Measurements from ENCODE around the gene APBA3.

Gene APBA3

DNA sequence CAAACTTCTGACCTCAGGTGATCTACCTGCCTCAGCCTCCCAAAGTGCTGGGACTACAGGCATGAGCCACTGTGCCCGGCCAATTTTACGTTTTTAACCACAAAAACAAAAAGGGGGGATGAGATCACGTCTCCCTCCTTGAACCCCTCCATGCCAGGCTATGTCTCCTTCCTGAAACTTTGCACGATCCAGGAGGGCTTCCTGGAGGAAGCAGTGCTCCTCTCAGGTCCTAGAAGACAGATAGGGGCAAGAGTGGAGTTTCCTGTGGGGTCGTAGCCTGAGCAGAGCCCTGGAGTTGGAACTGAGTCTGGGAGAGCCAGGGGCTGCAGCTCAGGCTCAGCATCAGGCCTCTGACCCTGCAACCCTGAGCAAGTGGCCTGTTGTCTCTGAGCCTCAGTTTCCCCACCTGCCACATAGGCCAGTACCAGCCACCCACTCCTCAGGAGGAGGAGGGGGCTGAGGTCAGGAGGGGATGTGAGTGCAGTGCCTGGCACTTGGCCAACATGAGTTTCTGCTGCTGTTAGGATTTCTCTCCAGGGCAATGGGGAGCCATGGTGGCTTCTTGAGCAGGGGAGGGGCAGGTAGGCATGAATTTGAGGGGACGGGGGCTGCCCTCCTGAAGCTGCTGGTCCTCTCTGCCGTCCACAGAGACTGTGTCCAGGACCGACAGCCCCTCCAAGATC is 16.0 kb downstream of the APBA3 start:
- no peak for DNase-seq

- no peak for DNase-seq
These were observed 18.0 kb downstream of the APBA3 start for GRCh38 chr19:3743486-3743885.

DNA sequence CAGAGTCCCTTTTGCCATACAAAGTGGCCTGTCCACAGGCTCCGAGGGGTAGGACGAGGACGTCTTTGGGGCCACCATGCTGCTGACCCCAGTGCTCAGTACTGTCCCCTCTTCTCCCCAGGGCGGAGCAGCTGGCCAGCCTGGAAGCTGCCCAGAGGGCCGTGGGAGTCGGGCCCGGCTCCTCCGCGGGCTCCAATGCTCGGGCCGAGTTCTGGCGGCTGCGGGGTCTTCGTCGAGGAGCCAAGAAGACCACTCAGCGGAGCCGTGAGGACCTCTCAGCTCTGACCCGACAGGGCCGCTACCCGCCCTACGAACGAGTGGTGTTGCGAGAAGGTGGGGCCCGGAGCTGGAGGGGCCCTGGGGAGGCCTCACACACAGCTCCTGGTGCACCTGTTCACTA is 21.1 kb downstream of the APBA3 start:
- DNase-seq: no peak

- no peak for DNase-seq
These were observed 22.8 kb downstream of the APBA3 start for GRCh38 chr19:3738477-3739220.

DNA sequence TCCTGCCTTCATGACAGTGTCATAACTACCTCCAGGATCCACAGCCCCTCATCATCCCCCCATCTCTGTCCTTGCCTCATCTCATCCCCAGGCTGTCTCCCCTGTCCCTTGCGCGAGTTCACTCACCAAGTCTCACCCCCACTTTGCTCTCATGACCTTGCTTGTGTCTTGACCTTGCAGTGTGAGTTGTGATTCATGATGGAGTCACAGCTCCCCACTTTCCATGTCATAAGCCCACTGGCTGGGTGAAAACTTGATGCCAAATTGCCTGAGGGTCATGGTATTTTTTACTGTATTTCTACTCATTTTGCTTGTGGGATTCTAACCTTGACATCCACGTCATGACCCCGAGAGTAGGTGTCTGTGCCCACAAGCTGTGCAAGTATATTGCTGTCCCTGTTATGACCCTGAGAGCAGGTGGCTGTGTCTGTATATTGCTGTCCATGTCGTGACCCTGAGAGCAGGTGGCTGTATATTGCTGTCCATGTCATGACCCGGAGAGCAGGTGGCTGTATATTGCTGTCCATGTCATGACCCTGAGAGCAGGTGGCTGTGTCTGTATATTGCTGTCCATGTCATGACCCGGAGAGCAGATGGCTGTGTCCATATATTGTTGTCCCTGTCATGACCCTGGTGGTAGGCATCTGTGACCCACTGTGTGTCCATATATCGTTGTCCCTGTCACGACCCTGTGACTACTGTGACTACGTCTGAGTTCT is 23.8 kb downstream of the APBA3 start:
- DNase-seq: no peak

DNA sequence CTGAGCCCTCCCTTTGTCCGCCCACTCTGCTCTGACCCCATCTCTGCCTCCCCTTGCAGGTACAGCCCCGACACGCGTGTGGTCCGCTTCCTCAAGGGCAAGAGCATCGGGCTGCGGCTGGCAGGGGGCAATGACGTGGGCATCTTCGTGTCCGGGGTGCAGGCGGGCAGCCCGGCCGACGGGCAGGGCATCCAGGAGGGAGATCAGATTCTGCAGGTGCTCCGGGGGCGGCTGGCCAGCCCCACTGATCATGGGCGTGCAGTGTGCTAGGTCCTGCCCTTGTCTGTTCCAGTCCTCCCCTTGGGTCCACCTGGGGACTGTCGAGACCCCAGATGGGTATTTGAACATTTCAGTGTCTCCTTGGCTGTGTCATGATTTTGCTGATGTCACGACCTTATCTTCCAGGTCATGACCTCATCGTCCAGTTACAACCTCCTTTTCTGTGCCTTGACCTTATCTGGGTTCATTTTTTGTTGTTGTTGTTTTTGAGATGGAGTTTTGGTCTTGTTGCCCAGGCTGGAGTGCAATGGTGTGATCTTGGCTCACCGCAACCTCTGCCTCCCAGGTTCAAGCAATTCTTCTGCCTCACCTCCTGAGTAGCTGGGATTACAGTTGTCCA is 25.3 kb downstream of the APBA3 start:
- DNase-seq: no peak

DNA sequence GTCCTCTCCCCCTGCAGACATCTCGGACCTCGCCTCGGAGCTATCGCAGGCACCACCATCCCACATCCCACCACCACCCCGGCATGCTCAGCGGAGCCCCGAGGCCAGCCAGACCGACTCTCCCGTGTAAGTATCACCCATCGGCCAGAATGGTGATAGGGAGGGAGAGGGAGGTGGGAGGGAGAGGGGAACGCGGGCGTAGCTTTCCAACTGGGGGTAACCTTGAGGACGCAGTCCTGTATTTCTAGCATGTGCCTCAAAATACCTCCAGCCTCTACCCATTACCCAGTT is 27.2 kb downstream of the APBA3 start:
- no peak for DNase-seq

DNA sequence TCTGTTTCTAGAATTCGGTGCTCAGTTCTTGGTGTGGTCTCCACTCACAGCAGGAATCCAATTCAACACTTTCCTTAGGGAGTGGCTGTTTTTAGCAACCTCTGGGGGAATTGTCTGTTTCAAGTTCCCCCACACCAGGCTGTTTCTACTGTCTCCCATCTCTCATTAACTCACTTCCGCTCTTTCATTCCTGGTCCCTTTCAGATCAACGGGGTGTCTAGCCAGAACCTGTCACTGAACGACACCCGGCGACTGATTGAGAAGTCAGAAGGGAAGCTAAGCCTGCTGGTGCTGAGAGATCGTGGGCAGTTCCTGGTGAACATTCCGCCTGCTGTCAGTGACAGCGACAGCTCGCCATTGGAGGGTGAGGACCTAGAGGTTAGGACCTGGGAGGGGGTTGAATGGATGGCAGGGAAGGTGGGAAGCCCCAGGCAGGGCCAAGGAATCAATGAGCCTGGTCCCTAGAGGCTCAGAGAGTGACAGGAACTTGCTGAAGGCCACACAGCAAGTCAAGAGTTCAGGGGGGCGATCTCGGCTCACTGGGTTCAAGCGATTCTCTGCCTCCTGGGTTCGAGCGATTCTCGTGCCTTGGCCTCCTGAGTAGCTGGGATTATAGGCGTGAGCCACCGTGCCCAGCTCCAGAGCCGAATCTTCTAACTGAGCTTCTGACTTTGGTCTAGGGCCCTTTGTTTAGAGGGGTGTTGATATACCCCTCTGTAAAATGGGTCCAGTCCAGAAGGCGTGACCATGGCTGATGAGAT is 27.8 kb downstream of the APBA3 start:
- no peak for DNase-seq

GRCh38 chr19:3732108-3732507 is 29.4 kb downstream of the APBA3 start:
- DNase-seq: no peak

DNA sequence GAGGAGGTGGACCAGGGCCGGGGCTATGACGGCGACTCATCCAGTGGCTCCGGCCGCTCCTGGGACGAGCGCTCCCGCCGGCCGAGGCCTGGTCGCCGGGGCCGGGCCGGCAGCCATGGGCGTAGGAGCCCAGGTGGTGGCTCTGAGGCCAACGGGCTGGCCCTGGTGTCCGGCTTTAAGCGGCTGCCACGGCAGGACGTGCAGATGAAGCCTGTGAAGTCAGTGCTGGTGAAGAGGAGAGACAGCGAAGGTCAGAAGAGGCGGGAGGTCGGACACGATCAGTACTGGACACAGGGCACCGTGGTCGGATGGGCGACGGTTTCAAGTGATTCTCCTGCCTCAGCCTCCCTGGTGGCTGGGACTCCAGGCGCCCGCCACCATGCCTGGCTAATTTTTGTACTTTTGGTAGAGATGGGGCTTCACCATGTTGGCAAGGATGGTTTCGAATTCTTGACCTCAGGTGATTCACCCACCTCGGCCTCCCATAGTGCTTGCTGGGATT is 31.0 kb downstream of the APBA3 start:
- no peak for DNase-seq

DNA sequence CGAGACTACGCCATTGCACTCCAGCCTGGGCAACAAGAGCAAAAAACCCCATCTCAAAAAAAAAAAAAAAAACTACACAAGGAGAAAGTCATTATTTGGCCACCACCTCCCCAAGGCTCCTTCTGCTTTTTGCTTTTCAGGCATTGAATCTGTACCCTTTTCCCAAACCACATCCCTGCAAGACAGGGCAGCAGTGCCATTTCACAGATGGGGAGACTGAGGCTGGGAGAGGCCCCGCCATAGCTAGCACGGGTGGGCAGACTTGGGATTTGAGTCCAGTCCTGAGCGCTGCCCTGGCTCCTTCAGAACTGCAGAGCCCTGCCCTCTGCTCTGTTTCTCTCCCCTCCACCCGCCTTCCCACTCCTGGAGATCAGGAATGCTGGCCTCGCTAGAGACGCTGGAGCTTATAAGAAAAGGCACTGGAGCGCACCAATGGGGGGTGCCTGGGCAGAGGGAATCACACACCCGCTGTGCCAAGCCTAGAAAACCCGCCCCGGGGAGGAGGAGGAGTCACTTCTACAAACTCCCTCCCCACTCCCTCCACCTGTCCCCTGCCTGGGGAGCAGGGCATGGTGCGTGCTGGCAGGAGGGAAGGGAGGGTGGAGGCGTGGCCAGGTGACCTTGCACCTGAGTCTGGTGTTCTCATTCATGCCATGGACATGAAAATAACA is 35.7 kb downstream of the APBA3 start:
- DNase-seq: no peak

DNA sequence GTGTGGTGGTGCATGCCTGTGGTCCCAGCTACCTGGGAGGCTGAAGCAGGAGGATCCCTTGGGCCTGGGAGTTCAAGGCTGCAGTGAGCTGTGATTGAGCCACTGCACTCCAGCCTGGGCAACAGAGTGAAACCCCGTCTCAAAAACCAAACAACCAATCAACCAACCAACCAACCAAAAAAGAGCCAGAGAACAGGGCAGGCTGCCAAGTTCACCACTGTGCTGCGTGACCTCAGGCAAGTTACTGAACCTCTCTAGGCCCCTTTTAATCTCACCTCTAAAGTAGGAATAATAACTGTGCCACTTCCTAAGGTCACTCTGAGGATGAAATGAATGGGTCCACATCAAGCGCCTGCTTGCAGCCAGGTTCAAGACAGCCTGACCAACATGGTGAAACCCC is 36.4 kb downstream of the APBA3 start:
- DNase-seq: no peak

DNA sequence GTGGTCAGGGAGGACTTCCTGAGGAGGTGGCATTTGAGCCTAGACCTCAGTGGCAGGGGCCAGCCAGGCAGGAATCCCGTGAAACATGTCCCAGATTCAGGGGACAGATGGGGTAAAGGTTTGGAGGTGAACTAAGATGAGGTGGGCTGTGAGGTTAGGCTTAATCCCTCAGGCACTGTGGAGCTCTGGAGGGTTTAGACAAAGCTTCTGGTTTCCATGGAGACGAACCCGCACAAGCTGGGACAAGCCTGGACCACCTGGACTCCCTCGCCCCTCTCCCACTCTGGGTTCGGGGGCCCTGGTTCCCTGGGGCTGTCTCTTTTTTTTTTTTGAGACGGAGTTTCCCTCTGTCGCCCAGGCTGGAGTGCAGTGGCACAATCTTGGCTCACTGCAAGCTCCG is 37.6 kb downstream of the APBA3 start:
- no peak for DNase-seq

GRCh38 chr19:3723110-3723488 is 38.4 kb downstream of the APBA3 start:
- no peak for DNase-seq

DNA sequence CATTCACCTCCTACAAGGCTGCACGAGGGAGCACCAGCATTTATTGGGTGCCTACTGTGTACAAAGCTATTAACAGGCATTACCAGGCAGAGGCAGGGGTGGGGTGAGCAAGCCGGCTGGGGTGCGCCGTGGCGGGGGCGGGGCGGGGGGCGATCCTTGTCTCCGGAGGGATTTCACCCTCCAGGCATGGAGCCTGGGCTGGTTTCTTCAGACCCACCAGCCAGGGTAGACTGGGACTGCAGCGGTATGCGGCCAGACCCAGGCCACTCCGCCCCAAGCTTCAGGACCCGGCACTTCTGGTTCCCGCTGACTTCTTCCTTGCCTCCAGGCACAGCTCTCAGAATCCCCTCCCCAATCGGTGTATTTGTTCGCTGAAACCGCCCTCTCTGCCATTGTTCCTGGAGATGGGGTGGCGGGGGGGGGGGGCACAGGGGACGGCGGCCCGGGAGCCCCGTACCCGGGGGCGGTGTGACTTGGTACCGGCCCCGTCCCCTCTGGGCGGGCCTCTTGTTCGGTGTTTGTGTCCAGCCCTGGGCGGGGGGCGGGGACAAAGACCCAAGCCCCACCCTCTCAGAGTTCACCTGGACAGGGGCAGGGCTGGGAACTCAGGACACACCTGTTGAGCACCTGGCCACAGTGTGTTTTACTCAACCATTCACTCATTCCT is 38.9 kb downstream of the APBA3 start:
- DNase-seq: no peak

- no peak for DNase-seq
These were observed 39.5 kb downstream of the APBA3 start for GRCh38 chr19:3721887-3722442.

DNA sequence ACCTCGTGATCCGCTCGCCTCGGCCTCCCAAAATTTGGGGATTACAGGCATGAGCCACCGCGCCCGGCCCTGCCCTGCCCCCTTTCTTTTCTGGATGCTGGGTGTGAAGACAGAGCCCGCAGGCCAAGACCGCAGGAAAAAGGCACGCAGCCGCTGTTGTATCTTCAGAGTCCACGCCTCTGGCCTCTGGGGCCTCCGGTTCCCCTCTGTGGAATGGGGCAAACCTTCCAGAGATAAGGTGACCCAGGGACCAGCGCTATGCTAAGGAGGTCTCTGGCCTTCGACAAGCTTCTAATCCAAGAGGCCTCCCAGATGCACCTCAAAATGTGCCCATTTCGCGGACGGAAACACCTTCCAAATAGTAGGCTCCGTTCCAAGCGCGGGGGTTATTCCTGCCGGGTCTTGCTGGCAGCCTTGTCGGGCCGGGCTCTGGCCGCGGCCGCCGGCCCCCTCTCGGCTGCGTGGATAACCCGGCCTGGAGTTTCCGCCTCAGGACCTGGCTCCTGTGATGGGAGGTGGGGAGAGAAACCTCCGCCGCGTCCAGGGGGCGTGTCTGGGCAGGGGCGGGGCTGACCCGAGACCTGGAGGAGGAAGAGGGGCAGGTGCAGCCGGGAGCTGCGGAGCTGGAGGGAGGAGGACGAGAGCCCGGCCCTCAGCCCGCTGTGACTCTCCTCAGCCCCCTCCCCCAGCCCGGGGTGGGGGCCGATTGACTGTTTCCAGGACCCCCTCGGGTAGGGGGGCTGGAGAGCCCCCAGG is 40.2 kb downstream of the APBA3 start:
- peak; percentile 77 for DNase-seq

GRCh38 chr19:3720349-3720917 is 41.1 kb downstream of the APBA3 start:
- no peak for DNase-seq

- DNase-seq: no peak
These were observed 41.6 kb downstream of the APBA3 start for GRCh38 chr19:3719868-3720267.

DNA sequence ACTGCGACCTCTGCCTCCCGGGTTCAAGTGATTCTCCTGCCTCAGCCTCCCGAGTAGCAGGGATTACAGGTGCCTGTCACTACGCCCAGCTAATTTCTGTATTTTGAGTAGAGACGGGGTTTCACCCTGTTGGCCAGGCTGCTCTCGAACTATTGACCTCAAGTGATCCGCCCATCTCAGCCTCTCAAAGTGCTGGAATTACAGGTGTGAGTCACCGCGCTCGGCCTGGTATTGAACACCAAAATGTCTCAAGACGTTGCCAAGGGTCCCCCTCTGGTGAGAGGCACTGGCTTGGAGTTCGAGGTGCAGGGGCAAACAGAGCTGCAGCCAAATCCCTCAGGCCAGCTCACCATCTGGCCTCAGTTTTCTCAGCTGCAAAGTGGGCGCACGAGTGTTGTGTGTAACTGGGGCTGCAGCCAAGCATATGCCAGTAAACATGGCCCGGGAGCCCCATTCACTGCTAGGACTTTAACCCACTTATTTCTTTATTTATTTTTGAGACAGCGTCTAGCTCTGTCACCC is 45.3 kb downstream of the APBA3 start:
- DNase-seq: no peak
